Measurements from ENCODE around the gene FAM110D.

GRCh38 chr1:26203642-26204318, 44.9 kb downstream of the FAM110D start:
- peak; percentile 63 for TF ChIP-seq CTCF (conservative IDR thresholded peaks at IDR 0.05; ENCODE audit: low read length)
- TF ChIP-seq EZH2phosphoT487 (IDR thresholded peaks at IDR 0.05; ENCODE audit: borderline replicate concordance): no peak

All from Loucy (cell line).